C4-2B (cell line): Measurements from ENCODE around the gene HCN4.

Experiments used
- H3K27ac ChIP-seq: fragments of 450-650 bp; 2 replicates; pipeline ENCODE4 v1.5.1; 2017
- ZFX ChIP-seq: fragments of 450-650 bp; IDR thresholded peaks from 2 replicates; pipeline ENCODE4 v1.6.1; 2017
- TF ChIP-seq, protein P1 (sequence below): fragments of 450-650 bp; conservative IDR thresholded peaks from 2 replicates; pipeline ENCODE4 v1.5.1; 2017; ENCODE audit warnings: mild to moderate bottlenecking

HCN4 gene

DNA sequence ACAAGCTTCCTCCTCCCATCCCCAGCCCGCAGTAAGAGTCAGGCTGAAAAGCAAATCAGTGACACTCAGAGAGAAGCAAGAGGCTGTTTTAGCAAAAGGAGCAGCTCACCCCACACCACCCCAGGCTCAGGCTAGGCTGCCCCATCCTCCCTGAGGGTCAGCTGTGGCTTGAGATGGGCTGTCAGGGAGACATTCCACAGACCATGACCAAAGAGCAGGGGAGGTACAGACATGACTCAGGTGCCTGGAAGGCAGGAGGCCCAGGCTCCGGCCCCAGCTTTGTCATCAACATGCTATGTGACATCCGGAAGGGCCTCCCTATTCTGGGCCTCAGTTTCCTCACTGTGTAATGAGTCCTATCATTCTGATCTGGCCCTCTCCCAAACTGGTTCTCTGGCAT lies 24.7 kb downstream of the HCN4 start:
- TF ChIP-seq, protein P1, sequence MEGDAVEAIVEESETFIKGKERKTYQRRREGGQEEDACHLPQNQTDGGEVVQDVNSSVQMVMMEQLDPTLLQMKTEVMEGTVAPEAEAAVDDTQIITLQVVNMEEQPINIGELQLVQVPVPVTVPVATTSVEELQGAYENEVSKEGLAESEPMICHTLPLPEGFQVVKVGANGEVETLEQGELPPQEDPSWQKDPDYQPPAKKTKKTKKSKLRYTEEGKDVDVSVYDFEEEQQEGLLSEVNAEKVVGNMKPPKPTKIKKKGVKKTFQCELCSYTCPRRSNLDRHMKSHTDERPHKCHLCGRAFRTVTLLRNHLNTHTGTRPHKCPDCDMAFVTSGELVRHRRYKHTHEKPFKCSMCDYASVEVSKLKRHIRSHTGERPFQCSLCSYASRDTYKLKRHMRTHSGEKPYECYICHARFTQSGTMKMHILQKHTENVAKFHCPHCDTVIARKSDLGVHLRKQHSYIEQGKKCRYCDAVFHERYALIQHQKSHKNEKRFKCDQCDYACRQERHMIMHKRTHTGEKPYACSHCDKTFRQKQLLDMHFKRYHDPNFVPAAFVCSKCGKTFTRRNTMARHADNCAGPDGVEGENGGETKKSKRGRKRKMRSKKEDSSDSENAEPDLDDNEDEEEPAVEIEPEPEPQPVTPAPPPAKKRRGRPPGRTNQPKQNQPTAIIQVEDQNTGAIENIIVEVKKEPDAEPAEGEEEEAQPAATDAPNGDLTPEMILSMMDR = no peak
- no peak for TF ChIP-seq ZFX
- H3K27ac ChIP-seq = no peak overlapping the region

DNA sequence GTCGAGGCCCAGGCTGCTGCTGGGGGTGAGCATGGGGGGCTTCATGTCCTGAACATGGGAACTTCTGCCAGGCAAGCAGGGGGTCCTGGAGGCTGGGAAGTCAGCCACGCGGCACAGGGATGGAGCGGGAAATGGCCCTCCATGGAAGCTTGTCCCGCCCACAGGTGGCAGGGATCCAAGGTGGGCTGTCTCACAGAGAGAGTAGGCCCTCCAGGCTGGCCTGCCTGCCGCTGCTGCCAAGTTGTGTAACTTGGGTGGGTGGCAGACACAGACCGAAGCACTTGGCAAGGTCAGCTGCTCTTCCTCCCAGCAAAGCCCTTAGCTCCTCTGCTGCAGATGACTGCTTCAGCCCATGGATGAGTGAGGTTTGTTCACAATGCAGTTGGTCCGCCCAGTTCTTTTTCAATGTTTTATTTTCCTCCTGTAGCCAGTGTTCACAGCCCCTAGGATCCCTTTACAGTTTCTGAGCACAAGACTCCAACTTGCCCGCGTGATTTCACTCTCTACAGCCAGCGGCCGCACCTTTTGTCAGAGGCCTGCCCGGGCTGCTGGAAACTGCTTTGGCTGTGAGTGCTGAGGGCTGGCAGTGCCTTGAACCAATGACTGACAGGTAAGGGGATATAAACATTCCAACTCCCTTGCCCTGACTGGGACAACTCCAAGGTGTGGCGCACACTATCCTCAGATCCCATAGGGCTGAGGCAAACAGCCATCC lies 26.7 kb downstream of the HCN4 start:
- H3K27ac ChIP-seq = no peak overlapping the region

DNA sequence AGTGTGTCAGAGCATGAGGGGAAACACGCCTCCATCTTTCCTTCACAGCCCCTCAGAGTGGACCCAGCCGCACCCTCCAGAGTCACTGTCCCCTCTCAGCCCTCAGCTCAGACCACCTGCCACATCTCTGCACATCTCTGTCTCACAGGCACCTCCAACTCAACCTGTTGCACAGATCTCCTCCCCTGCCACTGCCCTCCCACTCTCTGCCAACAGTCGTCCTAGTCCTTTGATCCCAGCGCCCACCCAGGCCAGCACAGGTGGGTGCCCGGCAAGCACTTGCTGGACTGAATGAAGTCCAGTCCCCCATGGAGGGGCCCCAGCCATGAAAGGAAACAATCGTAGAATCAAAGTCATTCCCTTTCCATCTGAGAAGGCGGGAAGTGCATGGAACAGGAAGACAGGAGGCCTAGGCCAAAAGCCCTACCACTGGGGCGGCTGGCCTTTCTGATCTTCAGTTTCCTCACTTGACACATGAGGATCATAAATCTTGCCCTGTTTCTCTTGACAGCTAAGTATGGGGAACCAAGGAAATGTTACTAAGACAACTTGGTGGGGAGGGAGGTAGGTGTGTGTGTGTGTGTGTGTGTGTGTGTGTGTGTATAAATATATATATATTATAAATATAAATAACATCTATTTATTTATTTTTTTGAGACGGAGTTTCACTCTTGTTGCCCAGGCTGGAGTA lies 28.1 kb downstream of the HCN4 start:
- TF ChIP-seq, protein P1 = no peak
- TF ChIP-seq ZFX = no peak
- H3K27ac ChIP-seq = no peak overlapping the region

More for the DNA sequence above, 26.7 kb downstream of the HCN4 start:
- TF ChIP-seq, protein P1 = no peak
- no peak for TF ChIP-seq ZFX

DNA sequence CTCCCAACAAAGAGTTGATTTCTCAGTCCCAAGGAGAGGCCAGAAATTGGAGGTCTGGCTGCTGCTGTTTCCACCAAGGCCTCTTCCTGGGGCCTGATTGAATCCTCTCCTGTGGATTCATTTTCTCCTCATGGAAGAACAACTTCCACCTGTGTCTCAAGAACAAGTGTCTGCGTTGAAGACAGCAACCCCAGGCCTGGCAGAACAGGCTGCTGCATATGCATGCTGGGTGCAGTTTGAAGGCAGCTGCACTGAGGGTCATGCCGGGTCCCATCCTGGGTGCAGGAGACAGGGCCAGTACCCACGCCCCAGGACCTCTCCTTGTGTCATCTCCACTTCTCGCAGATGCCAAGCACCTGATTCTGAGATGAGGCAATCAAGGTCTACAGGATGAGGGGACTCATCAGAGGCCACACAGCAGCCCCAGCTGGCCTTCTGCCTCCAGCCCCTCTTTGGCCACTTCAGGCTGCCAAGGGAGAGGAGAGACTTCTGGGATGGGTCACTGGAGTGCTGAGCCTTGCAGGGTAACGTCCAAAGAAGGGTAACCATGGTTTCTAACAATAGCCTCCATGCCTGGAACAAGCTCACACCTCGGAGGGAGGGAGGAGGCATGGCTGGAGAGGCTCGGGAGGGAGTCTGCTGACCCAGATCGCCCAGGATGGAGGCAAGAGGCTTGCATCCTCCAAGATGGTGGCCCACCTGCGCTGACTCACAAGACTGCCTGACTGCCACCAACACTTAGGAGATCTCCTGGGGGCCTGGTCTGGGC lies 30.0 kb downstream of the HCN4 start:
- H3K27ac ChIP-seq = no peak overlapping the region
- TF ChIP-seq, protein P1 = no peak
- no peak for TF ChIP-seq ZFX

DNA sequence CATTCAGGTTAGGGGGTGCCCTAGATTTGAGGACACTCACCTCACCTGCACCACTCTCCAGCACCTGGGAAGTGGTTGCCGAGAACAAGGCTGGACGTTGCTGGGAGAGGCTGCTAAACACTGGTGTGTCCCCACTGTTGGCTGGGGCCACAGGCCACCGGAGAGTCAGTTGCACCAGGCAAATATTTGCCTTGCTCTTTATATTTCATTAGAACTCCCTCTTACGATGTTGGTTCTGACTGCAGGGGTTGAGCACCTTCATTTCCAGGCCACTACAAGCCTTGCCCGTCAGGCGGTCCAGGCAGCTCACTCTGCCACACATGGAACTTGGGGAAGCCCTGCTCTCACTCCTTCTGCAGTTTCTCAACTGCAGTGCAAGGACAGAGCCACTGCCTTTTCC lies 30.7 kb downstream of the HCN4 start:
- TF ChIP-seq ZFX = no peak
- TF ChIP-seq, protein P1 = no peak
- H3K27ac ChIP-seq = no peak overlapping the region

DNA sequence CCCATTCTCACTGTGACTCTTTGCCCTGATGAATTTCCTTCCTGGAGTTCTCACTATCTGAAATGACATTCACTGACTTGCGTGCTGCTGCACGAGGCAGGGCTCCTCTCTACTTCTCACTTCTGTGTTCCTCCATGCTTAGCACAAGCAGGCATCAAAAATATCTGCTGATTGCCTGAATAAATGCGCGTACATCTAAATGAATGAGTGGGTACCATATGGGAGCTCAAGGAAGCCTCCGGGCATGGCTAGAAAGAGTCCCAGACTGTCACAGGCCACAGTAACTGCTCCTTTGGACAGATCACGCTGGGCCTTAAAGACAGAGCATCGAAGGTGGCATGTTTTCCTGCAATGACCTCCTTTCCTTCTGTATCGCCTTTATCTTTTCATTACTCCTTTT lies 31.6 kb downstream of the HCN4 start:
- no peak for TF ChIP-seq ZFX
- TF ChIP-seq, protein P1 = no peak
- H3K27ac ChIP-seq = no peak overlapping the region

DNA sequence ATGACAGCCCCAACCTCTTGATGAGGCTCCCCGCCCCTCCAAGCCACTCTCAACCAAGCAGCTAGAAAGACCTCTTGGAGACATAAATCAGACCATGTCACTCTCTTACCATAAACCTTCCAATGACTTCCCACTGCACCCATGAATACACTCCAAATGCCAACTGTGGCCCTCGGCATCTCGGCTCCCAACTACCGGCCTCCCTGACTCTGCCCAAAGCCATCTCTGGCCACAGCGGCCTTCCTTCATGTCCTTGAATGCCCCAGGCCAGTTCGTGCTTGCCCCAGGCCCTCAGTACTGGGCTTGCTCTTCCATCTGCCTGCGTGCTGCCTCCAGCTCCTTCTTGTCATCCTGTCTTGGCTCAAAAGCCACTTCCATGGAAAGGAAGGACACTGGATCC lies 32.0 kb downstream of the HCN4 start:
- H3K27ac ChIP-seq = no peak overlapping the region
- TF ChIP-seq ZFX = no peak
- TF ChIP-seq, protein P1 = no peak
